GM18951 (cell line): ENCODE data around the gene PIGN.

ENCODE experiments used
- POLR2A ChIP-seq: IDR thresholded peaks from 4 replicates; pipeline ENCODE4 v1.6.1; 2011; ENCODE audit warnings: mild to moderate bottlenecking; ENCODE audit not compliant: insufficient read length, insufficient read depth; ENCODE audit errors: extremely low read depth
- in situ Hi-C: fragments of 300-500 bp; cut with MboI; formaldehyde crosslinking; loops from one replicate; pipeline ENCODE4 v1.12.0; 2022; ENCODE audit warnings: low sequenced_read_pairs, mixed read lengths, inconsistent platforms; ENCODE audit not compliant: unreplicated experiment

The PIGN gene

DNA sequence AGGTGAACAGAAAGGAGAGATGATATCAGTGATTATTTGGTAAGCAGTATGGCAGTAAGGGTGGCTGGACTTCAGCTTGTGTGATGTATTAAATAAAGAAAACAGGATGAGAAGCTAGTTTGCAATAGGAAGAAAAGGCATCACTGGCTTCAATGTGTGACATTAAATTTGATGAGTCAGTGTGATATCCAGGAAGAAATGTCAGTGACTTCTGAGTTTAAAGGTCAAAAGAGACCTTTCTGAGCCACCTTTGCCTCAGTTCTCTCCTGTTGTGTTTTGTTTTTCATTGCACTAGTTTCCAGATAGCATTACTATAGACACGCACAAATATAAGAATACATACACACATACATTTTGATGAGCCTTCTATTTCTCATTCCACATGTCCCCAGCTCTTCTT is 105.6 kb downstream of the PIGN start:
- no peak for TF ChIP-seq POLR2A
- in situ Hi-C loops: no loop called here

DNA sequence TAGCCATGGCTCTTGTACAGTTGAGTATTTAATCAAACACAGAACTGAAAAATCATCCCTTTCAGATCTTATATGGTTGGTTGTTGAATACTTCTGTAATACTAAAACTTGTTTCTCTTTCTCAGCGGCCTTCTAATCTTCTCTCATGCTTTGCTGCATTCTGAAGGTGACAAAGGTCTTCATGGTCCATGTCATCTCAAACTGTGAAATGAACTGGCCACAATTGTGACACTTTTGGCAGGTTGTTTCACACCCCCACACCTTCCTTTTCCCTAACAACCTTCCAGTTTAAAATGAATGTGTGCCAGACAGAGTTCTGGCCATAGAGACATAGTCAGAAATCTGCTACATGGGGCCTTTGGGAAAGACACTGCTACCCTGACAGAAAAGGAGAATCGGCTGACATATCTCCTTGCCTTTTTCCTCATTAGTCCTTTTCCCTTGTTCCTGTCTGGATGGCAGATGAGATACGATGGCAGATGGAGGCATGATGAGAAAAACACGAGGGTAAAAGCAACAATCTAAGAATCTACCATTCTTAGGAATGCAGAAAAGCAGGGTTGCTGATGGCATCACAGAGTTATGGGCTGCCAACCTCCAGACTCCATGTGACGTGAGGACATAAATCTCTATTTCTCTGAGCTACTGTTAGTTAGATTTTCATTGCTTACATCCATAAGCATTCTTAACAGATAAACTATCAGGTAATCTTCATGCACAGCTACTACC is 106.5 kb downstream of the PIGN start:
- in situ Hi-C loops: no loop called here

DNA sequence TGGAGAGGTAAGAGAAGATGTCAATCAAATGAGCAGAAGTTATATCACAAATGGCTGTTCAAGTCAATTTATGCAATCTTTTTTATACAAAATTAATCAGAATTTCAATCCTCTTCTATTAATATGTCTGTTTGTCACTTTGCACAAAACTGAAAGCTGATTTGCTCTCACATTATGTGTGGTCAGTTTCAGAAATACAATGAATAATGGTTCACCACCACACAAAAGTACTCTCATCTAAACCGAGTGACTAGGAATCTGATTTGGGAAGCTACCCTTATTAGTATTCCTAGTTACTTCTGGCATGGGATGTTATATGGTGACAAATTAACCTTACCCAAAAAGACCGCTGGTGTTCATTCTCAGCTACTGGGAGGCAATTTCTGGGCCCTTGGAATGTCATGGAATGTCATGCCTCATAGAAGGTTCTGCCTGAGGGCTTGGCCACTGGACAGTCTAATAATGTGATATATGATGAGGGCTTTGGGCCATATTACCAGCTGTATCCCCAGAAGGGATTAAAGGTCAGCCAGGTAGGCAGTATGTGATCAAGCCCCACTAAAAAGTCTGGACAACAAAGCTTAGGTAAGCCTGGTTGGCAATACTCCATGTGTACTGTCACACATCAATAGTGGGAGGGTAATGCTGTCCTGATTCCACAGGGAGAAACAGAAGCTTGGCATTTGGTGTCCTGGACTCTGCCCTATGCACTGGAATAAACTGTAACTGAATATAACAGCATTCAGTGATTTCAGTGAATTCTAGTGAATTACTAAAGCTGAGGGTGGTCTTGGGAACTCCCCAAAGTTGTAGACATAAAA is 113.2 kb downstream of the PIGN start:
- TF ChIP-seq POLR2A: no peak
- in situ Hi-C loops: no loop called here

More for the DNA sequence above, 106.5 kb downstream of the PIGN start:
- no peak for TF ChIP-seq POLR2A

DNA sequence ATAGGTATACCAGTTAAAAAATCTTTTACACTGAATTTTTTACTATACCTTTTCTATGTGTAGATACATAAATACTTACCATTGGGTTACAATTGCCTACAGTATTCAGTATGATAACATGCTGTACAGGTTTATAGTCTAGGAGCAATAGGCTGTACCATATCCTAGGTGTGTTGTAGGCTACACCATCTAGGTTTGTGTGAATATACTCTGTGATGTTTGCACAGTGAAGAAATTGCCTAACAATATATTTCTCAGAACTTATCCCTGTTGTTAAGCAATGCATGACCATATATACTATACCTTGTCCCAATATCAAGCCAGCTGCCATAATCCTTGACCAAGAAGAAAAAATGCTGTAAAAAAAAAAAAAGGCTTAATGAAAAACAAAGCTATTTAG is 114.5 kb downstream of the PIGN start:
- no peak for TF ChIP-seq POLR2A
- in situ Hi-C loops: no loop called here

DNA sequence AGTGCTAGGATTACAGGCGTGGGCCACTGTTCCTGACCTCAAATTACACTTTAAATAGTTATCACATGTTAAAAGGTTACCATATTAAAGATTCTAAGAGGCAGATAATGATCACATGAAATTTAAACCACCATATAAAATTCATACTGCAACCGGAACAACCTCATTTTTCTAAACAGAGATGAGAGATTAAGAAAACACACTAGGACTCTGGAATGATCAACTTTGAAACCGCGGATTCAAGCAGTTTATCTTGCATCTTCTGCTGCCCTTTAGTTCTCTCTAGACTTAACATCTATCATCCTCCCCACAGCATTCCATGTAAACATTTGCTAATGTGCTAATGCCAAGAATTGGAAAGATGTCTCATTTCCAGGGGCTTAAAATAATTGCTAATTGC is 115.8 kb downstream of the PIGN start:
- no peak for TF ChIP-seq POLR2A
- in situ Hi-C loops: no loop called here

DNA sequence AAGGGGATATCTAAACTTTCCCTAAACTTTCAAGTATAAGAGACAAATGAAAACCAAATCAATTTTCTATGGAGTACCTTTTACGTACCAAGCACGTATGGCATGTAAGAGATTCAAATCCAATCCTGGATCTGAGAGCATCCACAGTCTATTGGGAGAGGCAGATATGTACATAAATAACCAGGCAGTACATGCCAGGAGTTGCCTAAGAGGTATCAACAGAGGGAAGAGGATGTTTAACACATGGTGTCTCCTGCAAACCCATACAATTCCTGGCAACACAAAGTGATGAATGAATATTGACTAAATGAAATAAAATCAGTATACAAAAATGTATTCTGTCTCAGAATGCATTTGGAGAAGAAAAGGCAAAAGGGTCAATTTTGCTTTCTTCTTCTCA is 116.6 kb downstream of the PIGN start:
- no peak for TF ChIP-seq POLR2A
- in situ Hi-C loops: no loop called here

DNA sequence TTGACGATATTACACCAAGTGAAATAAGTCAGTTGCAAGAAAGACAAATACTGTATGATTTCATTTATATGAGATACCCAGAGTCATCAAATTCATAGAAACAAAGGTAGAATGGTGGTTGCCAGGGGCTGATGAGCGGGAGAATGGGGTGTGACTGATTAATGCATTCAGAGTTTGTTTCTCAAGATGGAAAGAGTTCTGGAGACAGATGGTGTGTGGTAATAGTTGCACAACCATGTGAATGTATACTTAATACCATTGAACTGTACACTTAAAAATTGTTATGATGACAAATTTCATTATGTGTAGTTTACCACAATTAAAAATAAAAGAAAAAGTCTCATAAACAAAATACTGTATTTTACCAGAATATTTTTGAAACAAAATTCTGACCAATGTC is 117.3 kb downstream of the PIGN start:
- in situ Hi-C loops: no loop called here
- no peak for TF ChIP-seq POLR2A

DNA sequence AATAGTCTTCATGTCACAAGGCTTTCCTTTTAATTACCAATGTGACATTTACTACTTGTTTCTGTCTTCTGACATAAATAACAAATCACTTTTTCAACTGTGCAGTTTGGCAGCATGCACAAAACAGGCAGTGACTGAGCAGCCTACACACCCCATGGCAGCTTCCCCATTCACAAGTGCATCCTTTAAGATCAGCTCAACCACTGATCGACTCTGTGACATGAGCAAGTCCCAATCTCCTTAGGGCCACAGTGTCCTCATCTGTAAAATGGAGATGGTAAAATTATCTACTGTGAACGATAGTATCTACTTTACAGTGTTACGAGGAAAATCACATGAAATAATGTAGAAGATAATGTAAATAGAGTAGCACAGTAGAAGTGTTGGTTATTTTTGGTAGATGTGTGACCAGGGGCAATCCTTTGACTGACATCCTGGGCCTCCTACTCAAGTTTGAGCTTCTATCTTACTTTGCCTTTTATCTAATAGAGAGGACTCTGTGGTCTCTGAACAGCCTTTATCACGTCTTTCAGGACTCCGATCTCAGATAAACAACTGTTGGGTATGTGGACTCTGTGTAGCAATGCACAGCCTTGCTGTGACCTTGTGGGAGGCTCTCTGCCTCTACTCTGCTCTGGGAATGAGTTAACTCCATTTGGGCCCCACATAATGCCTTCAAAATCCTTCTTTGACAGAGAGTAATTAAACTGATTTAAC is 120.6 kb downstream of the PIGN start:
- in situ Hi-C loops: no loop called here
- no peak for TF ChIP-seq POLR2A

DNA sequence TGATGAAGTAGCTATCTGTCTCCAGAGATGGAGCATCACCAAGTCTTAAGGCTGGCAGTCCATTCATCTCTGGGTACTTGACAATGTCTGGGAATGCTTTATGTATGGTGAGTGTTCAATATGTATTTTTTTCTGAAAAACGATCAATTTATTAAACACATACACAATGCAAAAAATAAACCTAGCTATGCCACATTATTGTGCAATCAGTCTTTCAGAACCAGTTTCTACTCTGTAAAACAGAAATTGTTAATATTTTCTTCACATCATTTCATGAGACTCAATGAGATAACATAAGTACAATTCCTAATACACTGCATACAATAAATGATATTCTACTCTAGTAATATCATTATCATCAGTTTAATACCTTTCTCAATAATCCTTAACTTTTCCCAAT is 122.5 kb downstream of the PIGN start:
- TF ChIP-seq POLR2A: no peak
- in situ Hi-C loops: no loop called here

DNA sequence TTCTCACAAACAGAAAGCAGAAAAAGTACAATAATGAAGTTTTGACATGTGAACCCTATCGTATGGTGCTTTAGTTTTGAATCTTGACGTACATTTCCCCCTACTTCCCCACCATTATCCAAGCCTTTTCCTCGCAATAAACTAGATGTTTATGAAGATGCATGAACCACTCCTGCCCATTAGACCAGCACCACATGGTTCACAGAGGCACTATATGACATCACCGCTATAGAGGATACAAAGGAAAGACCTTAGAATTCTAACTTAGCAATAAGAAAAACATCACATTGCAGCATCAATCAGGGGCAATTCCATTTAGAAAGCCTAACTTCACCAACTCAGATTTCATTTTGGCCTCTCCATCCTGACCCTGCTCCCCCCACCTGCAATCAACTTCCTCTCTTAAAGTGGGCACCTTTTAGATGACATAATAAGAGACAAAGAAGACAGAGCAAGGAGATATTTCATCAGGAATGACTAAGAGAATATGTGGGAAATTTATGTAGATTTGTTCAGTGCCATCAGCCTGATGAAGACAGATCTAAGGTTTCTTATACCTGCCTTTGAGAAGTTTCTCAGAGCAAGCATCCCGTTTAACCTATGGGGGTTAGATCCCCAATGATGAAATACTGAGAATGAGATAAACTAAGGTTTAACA is 124.9 kb downstream of the PIGN start:
- in situ Hi-C loops: no loop called here
- TF ChIP-seq POLR2A: no peak

DNA sequence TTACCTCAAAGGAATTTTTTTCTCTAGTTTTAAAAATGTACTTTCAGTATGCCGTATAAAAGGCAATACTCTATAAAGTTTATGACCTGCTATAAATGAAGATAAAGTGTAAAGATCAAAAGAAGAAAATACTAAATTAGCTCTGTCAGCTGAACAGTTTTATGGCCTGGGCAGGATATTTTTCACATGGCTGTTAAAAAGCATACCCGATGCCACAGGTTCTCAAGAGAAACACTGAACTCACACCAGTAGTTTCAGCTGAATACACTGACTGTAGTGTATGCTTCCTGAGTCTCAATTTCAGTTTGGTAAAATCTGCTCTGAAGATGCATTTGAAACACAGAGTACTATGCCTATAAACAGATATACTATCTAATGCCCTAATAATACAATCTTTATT is 126.0 kb downstream of the PIGN start:
- no peak for TF ChIP-seq POLR2A
- in situ Hi-C loops: no loop called here

DNA sequence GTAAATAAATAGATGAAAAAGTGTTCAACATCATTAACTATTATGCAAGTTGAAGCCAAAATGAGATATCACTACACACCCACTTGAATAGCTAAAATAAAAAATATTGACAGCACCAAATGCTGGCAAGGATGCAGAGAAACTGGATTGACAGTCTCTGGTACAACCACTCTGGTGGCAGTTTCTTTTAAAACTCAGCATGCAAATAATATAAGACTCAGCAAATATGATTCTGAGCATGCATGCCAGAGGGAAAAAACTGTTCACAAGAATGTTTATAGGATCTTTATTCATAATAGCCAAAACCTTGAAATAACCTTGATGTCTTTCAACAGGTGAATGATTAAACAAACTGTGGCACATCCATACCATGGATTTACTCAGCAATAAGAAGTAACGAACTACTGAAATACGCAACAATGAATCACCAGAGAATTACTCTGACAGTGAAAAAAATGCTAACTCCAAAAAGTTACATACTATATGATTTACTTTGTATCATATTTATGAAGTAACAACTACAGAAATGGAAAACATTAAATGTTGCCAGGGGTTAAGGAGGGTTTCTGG is 131.8 kb downstream of the PIGN start:
- no peak for TF ChIP-seq POLR2A
- in situ Hi-C loops: no loop called here

DNA sequence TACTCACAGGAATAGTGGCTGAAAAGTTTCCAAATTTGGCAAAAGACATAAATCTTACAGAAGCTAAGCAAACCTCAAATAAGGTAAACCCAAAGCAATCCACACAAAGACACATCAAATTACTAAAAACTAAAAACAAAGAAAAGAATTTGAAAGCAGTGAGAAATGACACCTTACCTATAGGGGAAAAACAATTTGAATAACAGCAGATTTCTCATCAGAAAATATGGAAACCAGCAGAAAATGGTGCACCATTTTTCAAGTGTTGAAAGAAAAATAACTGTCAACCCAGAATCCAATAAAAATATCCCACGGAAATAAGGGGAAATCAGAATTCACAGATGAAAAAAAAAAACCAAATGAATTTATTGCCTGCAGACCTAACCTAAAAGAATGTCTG is 138.6 kb downstream of the PIGN start:
- in situ Hi-C loops: no loop called here
- TF ChIP-seq POLR2A: no peak
